Thoracic aorta (tissue), 2 donors: ENCODE data around the gene CRACR2A. TPM values are rescaled to one million over a fixed set of nuclear protein-coding genes. Genes with fewer than 3 reads are reported as not detected.

Source experiments
- ATAC-seq: fragments of 150-250 bp; one replicate; pipeline ENCODE4 v1.8.0; 2017; ENCODE audit warnings: low read depth; ENCODE audit not compliant: insufficient number of reproducible peaks, low FRiP score
- DNase-seq: peaks from one replicate; pipeline ENCODE4 v3.0.0-alpha.2; 2020; ENCODE audit warnings: low spot score
- H3K27ac ChIP-seq, 2 donors: fragments of 200-600 bp; sonication (generic); 1 replicate in 1 of 2; 2 replicates in 1 of 2; pipeline ENCODE4 v1.5.1; 2016; ENCODE audit warnings: mild to moderate bottlenecking in 2 of 2, moderate library complexity in 2 of 2
- H3K27me3 ChIP-seq: fragments of 200-600 bp; sonication (generic); replicated peaks from 2 replicates; pipeline ENCODE4 v1.6.0; 2016; ENCODE audit warnings: mild to moderate bottlenecking; ENCODE audit not compliant: insufficient read depth
- H3K36me3 ChIP-seq: fragments of 200-600 bp; sonication (generic); one replicate; pipeline ENCODE4 v1.5.1; 2016
- H3K4me1 ChIP-seq, 2 donors: fragments of 200-600 bp; sonication (generic); 1 replicate in 1 of 2; 2 replicates in 1 of 2; pipeline versions ENCODE4 v1.5.1 to v1.6.0; 2016; ENCODE audit warnings: low read depth in 2 of 2, mild to moderate bottlenecking in 1 of 2; ENCODE audit not compliant: control insufficient read depth in 1 of 2
- H3K4me3 ChIP-seq: fragments of 200-600 bp; sonication (generic); 2 replicates; pipeline ENCODE4 v1.5.1; 2016; ENCODE audit warnings: mild to moderate bottlenecking
- H3K9me3 ChIP-seq: fragments of 200-600 bp; sonication (generic); 2 replicates; pipeline ENCODE4 v1.5.1; 2016
- total RNA-seq, 2 donors: library from RNA; depleted of rRNA; stranded (reverse); fragments of >200 nt; gene quantifications; one replicate each; pipeline versions ENCODE4 v1.1.0 to v1.2.3, GENCODE V29; 2016
- TF ChIP-seq, protein P1 (sequence below): fragments of 200-600 bp; sonication (generic); IDR thresholded peaks from one replicate; pipeline ENCODE4 v1.5.1; 2019; ENCODE audit warnings: antibody characterized with exemption

Gene CRACR2A
- total RNA-seq, 2 donors from 2014 or later: 2.2 to 2.7 TPM

DNA sequence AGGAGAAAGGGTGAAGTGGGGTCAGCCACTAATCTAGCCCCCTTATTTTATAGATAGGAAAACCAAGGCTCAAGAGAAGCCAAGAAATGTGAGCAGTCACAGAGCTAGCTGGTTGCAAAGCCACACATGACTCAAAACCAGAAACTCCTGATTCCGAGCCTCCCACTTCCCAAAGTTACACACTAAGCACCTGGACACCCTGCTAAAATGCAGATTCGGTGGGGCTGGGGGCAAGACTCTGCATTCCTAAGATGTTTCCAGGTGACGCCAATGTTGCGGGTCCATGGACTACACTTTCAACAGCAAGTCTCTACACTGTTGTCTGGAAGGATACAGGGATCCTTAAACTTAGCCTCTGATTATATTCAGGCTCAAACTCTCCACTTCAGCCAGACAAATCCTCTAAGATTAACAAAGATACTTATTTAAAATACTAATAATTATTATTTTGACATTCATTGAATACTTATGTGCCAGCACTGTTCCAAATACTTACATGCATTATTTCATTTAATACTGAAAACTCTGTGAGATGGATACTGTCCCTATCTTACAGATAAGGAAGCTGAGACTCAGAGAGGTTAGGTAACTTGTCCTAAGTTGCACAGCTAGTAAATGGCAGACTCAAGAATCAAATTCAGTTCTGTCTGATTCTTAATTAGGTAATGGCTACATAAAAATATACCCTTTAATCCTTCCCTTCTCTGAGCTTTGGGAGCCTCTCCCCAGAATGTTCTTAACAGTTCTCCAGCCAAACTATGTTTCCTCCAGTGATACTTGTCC, 81.4 kb downstream of the CRACR2A start:
- ATAC-seq (no peak), DNase-seq (no peak)
- no peak overlapping the region for H3K27ac ChIP-seq
- no peaks in the 10 kb centered on the region for H3K36me3 ChIP-seq
- no peaks in the 10 kb centered on the region for H3K27me3 ChIP-seq
- no peaks in the 10 kb centered on the region for H3K4me1 ChIP-seq
- H3K4me3 ChIP-seq: no peak overlapping the region
- H3K9me3 ChIP-seq: no peaks in the 10 kb centered on the region
- TF ChIP-seq, protein P1, sequence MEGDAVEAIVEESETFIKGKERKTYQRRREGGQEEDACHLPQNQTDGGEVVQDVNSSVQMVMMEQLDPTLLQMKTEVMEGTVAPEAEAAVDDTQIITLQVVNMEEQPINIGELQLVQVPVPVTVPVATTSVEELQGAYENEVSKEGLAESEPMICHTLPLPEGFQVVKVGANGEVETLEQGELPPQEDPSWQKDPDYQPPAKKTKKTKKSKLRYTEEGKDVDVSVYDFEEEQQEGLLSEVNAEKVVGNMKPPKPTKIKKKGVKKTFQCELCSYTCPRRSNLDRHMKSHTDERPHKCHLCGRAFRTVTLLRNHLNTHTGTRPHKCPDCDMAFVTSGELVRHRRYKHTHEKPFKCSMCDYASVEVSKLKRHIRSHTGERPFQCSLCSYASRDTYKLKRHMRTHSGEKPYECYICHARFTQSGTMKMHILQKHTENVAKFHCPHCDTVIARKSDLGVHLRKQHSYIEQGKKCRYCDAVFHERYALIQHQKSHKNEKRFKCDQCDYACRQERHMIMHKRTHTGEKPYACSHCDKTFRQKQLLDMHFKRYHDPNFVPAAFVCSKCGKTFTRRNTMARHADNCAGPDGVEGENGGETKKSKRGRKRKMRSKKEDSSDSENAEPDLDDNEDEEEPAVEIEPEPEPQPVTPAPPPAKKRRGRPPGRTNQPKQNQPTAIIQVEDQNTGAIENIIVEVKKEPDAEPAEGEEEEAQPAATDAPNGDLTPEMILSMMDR: no peak

DNA sequence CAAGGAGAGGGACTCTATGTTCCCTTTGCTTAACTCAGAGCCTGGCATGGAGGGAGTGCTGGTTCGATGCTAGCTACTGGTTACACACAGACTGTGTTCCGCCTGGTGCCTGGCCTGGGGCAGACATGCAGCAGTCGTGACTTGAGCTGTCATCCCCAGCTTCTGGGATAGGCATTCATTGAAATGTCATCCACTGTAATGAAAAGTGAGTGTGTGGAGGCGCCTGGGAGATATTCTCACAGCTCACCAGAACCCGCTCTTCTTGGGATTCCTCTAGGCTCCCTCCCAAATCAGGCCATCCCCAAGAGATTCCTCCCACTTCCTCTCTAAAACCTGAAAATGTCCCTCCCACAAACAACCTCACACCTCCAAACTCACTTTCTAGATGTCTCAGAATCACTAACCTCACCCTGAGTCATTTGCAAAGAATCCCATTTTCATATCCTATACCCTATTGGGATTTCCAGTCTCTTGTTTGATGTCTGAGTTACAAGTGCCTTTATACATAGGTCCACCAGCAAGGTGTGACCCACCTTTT, 82.8 kb downstream of the CRACR2A start:
- DNase-seq (no peak), ATAC-seq (no peak)
- H3K4me1 ChIP-seq: no peaks in the 10 kb centered on the region
- TF ChIP-seq, protein P1: no peak
- no peak overlapping the region for H3K27ac ChIP-seq
- no peaks in the 10 kb centered on the region for H3K27me3 ChIP-seq
- H3K9me3 ChIP-seq: no peaks in the 10 kb centered on the region
- H3K36me3 ChIP-seq: no peaks in the 10 kb centered on the region
- H3K4me3 ChIP-seq: no peak overlapping the region

GRCh38 chr12:3669594-3669993, 83.3 kb downstream of the CRACR2A start:
- no peaks in the 10 kb centered on the region for H3K4me1 ChIP-seq
- ATAC-seq: no peak
- DNase-seq: no peak
- TF ChIP-seq, protein P1: no peak
- no peak overlapping the region for H3K27ac ChIP-seq
- H3K4me3 ChIP-seq: no peak overlapping the region
- no peaks in the 10 kb centered on the region for H3K36me3 ChIP-seq
- no peaks in the 10 kb centered on the region for H3K9me3 ChIP-seq
- no peaks in the 10 kb centered on the region for H3K27me3 ChIP-seq

DNA sequence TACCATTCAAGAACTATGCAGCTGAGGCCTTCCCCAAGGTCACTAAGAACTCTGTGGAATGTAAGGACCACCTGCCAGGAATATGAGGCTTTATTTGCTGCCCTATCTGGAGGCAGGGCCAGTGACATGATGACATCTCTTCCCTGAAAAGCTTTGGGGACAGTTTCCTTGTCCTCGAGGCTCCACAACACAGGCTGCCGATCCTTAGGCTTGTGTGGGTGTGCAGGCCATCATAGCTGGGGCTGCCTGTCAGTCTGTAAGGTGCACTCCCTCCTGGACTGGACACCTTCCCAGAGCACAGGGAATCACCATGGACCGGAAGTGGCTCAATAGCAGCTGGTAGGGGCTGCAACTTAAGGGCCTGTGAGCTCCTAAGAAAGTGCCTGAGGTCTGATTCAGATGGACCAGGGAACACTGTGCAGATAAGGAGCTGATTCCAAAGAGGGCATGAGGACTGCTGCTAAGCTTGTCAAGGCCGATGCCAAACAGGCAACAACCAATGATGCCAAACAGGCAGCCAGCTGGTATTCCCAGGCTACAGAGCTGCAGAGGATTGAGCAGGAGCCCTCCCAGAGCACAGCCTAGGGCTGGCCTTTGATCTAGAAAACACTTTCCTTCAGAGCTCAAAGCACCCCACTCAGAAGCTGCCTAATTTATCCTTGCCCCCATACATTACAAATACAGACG, 84.3 kb downstream of the CRACR2A start:
- H3K4me3 ChIP-seq: no peak overlapping the region
- no peaks in the 10 kb centered on the region for H3K9me3 ChIP-seq
- no peak overlapping the region for H3K27ac ChIP-seq
- TF ChIP-seq, protein P1: no peak
- no peaks in the 10 kb centered on the region for H3K36me3 ChIP-seq
- no peaks in the 10 kb centered on the region for H3K4me1 ChIP-seq
- ATAC-seq (no peak), DNase-seq (no peak)
- H3K27me3 ChIP-seq: no peaks in the 10 kb centered on the region

DNA sequence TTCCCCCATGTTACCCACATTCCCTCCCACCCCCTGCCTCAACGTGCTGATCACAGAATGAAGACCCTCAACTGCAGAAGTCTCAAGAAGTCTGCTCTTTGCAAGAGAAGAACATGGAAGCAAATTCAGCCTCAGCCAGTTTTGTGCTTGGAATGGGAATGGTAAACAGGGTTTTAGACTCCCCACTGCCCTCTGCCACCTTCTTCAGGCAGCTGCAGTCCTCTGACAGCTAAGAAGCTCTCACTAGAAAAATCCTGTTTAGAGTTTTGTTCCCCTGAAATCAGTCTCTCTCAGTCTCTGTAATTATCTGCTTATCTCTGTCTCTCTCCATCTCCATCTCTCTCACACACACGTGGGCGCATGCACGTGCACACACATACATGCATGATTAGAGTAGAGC, 85.4 kb downstream of the CRACR2A start:
- no peak overlapping the region for H3K4me3 ChIP-seq
- no peaks in the 10 kb centered on the region for H3K9me3 ChIP-seq
- H3K27ac ChIP-seq: no peak overlapping the region
- TF ChIP-seq, protein P1: no peak
- H3K36me3 ChIP-seq: no peaks in the 10 kb centered on the region
- DNase-seq (no peak), ATAC-seq (no peak)
- H3K27me3 ChIP-seq: no peaks in the 10 kb centered on the region
- no peaks in the 10 kb centered on the region for H3K4me1 ChIP-seq
